PC-3 (cell line): ENCODE results near the gene TP53I13. TPM values are rescaled to one million over a fixed set of nuclear protein-coding genes. Genes with fewer than 3 reads are reported as not detected.

ENCODE experiments used
- ATAC-seq: fragments of 200-7000 bp; cut with Tn5 transposase; 2 replicates; pipeline ENCODE4 v1.9.1; 2020; ENCODE audit warnings: mild to moderate bottlenecking, moderate library complexity
- BruUV-seq: library from RNA; stranded (reverse); fragments of 400-500 nt; replicated peaks from 2 replicates; lab custom pipeline; 2021; lab: Mats Ljungman, UMichigan
- CTCF ChIA-PET: fragments of 300-600 bp; sonication (Branson Sonifier 250); formaldehyde crosslinking; loops from one replicate; lab custom pipeline; 2022; ENCODE audit warnings: antibody characterized with exemption; lab: Charles Lee
- POLR2A ChIA-PET: fragments of 300-600 bp; sonication (Branson Sonifier 250); formaldehyde crosslinking; loops from one replicate; lab custom pipeline; 2022; ENCODE audit warnings: antibody characterized with exemption; ENCODE audit not compliant: unreplicated experiment; lab: Charles Lee
- DNase-seq: peaks from one replicate; pipeline ENCODE4 v3.0.0-alpha.2; 2015
- H2AFZ ChIP-seq: fragments of 300-600 bp; sonication (generic); 2 replicates; pipeline ENCODE4 v1.6.0; 2016; ENCODE audit warnings: antibody characterized with exemption, low read length
- H3F3A ChIP-seq: fragments of 300-600 bp; sonication (generic); one replicate; pipeline ENCODE4 v1.6.0; 2017; ENCODE audit warnings: antibody characterized with exemption, low read length, control low read depth, mild to moderate bottlenecking; ENCODE audit not compliant: unreplicated experiment
- H3K27ac ChIP-seq: fragments of 300-600 bp; sonication (generic); 2 replicates; pipeline ENCODE4 v1.5.1; 2016; ENCODE audit warnings: mild to moderate bottlenecking, low read length
- H3K27me3 ChIP-seq: fragments of 300-600 bp; sonication (generic); 2 replicates; pipeline ENCODE4 v1.6.1; 2016; ENCODE audit warnings: low read length, mixed read lengths
- H3K36me3 ChIP-seq: fragments of 300-600 bp; sonication (generic); 2 replicates; pipeline ENCODE4 v1.6.1; 2016; ENCODE audit warnings: low read depth, mixed run types, low read length, mixed read lengths
- H3K4me1 ChIP-seq: fragments of 300-600 bp; sonication (generic); 2 replicates; pipeline ENCODE4 v1.5.1; 2016; ENCODE audit warnings: low read length; ENCODE audit not compliant: insufficient read depth
- H3K4me2 ChIP-seq: fragments of 300-600 bp; sonication (generic); 2 replicates; pipeline ENCODE4 v1.6.0; 2016; ENCODE audit warnings: low read length
- H3K4me3 ChIP-seq: fragments of 300-600 bp; sonication (generic); 2 replicates; pipeline ENCODE4 v1.5.1; 2016; ENCODE audit warnings: mild to moderate bottlenecking, low read length, mixed read lengths
- H3K79me2 ChIP-seq: fragments of 300-600 bp; sonication (generic); 2 replicates; pipeline ENCODE4 v1.6.1; 2017; ENCODE audit warnings: low read length, mixed read lengths
- H3K9ac ChIP-seq: fragments of 300-600 bp; sonication (generic); 2 replicates; pipeline ENCODE4 v1.6.0; 2016; ENCODE audit warnings: mild to moderate bottlenecking, low read length
- H3K9me2 ChIP-seq: fragments of 300-600 bp; sonication (generic); replicated peaks from 2 replicates; pipeline ENCODE4 v1.6.1; 2016; ENCODE audit warnings: mixed run types, low read length, mixed read lengths
- H3K9me3 ChIP-seq: fragments of 300-600 bp; sonication (generic); 2 replicates; pipeline ENCODE4 v1.6.1; 2016; ENCODE audit warnings: low read length, mixed read lengths
- H4K20me1 ChIP-seq: fragments of 300-600 bp; sonication (generic); 2 replicates; pipeline ENCODE4 v1.6.1; 2016; ENCODE audit warnings: low read length, mixed read lengths
- EZH2 ChIP-seq: fragments of 300-600 bp; sonication (generic); IDR thresholded peaks from one replicate; pipeline ENCODE4 v1.6.1; 2017; ENCODE audit warnings: antibody characterized with exemption, mild to moderate bottlenecking, low read length; ENCODE audit not compliant: unreplicated experiment
- EZH2phosphoT487 ChIP-seq: fragments of 300-600 bp; sonication (generic); IDR thresholded peaks from 2 replicates; pipeline ENCODE4 v1.6.1; 2018; ENCODE audit warnings: mild to moderate bottlenecking, antibody characterized with exemption, low read length, borderline replicate concordance
- intact Hi-C: fragments of 100-400 bp; cut with micrococcal nuclease; formaldehyde crosslinking; loops from 2 replicates; pipeline ENCODE4 v1.9.0; 2023
- total RNA-seq: library from RNA; depleted of rRNA; stranded (reverse); fragments of >200 nt; gene quantifications from 2 replicates; pipeline ENCODE4 v1.2.3, GENCODE V29; 2014
- TF ChIP-seq, protein P1 (sequence below): fragments of 300-600 bp; sonication (generic); conservative IDR thresholded peaks from 2 replicates; pipeline ENCODE4 v1.5.1; 2017; ENCODE audit warnings: antibody characterized with exemption, low read depth, mild to moderate bottlenecking, low read length

TP53I13 gene
- total RNA-seq, 1 experiment from 2014 or later: 45.0 TPM

GRCh38 chr17:29593591-29594518 lies 25.4 kb downstream of the TP53I13 start:
- no peak for ATAC-seq
- BruUV-seq: no TSS peak
- H3K4me3 ChIP-seq: peak overlapping the region; percentile 75
- peaks cover 42% of the 10 kb centered on the region for H3K4me1 ChIP-seq
- H3K27ac ChIP-seq: no peak overlapping the region
- peak; percentile 6 for DNase-seq
- H3K4me2 ChIP-seq: peak overlapping the region; percentile 89
- peak overlapping the region; percentile 51 for H3K9ac ChIP-seq
- H4K20me1 ChIP-seq: no peaks in the 10 kb centered on the region
- CTCF ChIA-PET: no interaction called here
- H3K27me3 ChIP-seq: no peaks in the 10 kb centered on the region
- peaks cover 9% of the 10 kb centered on the region for H3K79me2 ChIP-seq
- no peaks in the 10 kb centered on the region for H3F3A ChIP-seq
- intact Hi-C loops: no loop called here
- no peaks in the 10 kb centered on the region for H3K9me3 ChIP-seq
- TF ChIP-seq EZH2: no peak
- TF ChIP-seq, protein P1, sequence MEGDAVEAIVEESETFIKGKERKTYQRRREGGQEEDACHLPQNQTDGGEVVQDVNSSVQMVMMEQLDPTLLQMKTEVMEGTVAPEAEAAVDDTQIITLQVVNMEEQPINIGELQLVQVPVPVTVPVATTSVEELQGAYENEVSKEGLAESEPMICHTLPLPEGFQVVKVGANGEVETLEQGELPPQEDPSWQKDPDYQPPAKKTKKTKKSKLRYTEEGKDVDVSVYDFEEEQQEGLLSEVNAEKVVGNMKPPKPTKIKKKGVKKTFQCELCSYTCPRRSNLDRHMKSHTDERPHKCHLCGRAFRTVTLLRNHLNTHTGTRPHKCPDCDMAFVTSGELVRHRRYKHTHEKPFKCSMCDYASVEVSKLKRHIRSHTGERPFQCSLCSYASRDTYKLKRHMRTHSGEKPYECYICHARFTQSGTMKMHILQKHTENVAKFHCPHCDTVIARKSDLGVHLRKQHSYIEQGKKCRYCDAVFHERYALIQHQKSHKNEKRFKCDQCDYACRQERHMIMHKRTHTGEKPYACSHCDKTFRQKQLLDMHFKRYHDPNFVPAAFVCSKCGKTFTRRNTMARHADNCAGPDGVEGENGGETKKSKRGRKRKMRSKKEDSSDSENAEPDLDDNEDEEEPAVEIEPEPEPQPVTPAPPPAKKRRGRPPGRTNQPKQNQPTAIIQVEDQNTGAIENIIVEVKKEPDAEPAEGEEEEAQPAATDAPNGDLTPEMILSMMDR: peak; percentile 37; the same call in 1 of the 2 replicates
- H3K9me2 ChIP-seq: no peaks in the 10 kb centered on the region
- H2AFZ ChIP-seq: peak overlapping the region; percentile 86
- no peaks in the 10 kb centered on the region for H3K36me3 ChIP-seq
- POLR2A ChIA-PET: no interaction called here

GRCh38 chr17:29594519-29595090 lies 26.1 kb downstream of the TP53I13 start:
- BruUV-seq: no TSS peak
- TF ChIP-seq EZH2 (no peak), EZH2phosphoT487 (no peak)
- TF ChIP-seq, protein P1: no peak
- H4K20me1 ChIP-seq: no peaks in the 10 kb centered on the region
- no peaks in the 10 kb centered on the region for H3K27me3 ChIP-seq
- H3K27ac ChIP-seq: no peak overlapping the region
- H3K4me3 ChIP-seq: peak overlapping the region; percentile 75
- ATAC-seq (no peak), DNase-seq (no peak)
- H3K79me2 ChIP-seq: peaks cover 8% of the 10 kb centered on the region; the same call in 1 of the 2 replicates
- H3K9me3 ChIP-seq: no peaks in the 10 kb centered on the region
- peaks cover 42% of the 10 kb centered on the region for H3K4me1 ChIP-seq
- CTCF ChIA-PET: no interaction called here
- peak overlapping the region; percentile 89 for H3K4me2 ChIP-seq
- H3K36me3 ChIP-seq: no peaks in the 10 kb centered on the region
- H2AFZ ChIP-seq: no peak overlapping the region
- H3F3A ChIP-seq: no peaks in the 10 kb centered on the region
- H3K9ac ChIP-seq: no peak overlapping the region
- POLR2A ChIA-PET: no interaction called here
- intact Hi-C loops: no loop called here
- no peaks in the 10 kb centered on the region for H3K9me2 ChIP-seq
